ENCODE results near the gene PLXNA4.

The PLXNA4 gene

DNA sequence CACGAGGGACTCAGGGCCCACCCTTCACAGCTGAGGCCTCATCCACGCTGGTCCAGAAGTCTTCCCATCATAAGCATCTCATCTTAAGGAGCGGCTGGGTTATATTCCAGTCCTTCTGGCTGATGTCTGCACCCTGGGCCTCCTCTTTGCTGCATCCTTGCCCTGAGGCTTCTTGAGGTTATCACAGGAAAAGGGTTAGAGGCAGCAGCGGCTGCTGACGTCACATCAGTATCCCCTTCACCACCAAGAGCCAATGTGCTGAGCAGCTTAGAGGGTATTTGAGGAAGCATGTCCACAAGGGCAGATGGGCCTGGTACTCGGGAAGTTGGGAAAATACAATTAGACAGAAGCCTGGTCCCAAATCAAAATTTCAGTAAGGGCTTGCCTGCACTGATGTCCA lies 125.1 kb downstream of the PLXNA4 start:
- DNase-seq = no peak
- intact Hi-C loops (cut with DNase I) = no loop called here

DNA sequence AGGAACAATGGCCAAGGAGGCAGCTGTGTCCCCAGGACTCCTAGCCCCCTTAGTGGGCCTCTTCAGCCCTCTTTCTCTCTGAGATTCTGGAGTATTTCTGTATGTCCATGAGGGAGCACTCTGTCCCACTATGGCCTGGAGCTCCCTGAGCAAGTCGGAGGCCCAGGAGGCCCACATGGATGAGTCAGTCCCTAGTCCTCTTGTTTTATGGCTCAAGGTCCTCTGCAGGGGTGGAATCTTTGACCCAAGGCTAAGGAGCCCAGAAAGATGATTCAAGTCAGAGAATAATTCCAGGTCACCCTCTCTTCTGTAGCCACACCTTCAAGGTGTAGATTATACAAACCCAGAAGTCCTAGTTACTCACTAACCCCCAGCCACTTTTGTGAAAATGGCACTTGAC lies 125.6 kb downstream of the PLXNA4 start:
- no peak for DNase-seq
- intact Hi-C loops (cut with DNase I) = no loop called here

- intact Hi-C loops (cut with DNase I) = no loop called here
- no peak for DNase-seq
Measured at GRCh38 chr7:132450188-132450587, 126.1 kb downstream of the PLXNA4 start.

DNA sequence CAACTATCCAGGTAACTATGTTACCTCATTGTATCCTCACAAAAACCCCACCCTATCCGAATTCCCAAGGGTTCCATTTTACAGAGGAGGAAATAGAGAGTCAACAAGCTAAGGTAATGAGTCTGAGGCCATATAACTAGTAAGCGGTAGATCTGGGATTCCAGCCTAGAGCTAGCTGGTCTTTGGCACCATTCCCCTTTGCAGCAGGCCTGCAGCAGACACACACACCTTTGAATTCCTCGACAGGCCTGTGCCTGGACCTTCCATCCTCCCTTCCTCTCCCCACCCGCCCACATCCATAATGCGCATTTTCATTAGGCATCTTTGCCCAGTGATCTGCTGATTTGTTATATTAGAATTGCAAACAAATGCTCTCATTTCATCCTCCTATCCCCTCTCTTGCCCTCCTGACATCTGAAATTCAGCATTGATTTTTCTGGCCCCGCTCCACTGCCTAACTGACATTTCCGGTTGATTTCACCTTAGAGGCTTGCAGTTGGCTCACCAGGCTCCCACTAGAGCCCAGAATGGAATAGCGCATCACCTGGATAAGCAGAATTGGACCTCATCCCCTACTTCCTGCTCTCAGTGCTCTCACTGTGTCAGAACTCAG lies 129.5 kb downstream of the PLXNA4 start:
- intact Hi-C loops (cut with DNase I) = no loop called here

DNA sequence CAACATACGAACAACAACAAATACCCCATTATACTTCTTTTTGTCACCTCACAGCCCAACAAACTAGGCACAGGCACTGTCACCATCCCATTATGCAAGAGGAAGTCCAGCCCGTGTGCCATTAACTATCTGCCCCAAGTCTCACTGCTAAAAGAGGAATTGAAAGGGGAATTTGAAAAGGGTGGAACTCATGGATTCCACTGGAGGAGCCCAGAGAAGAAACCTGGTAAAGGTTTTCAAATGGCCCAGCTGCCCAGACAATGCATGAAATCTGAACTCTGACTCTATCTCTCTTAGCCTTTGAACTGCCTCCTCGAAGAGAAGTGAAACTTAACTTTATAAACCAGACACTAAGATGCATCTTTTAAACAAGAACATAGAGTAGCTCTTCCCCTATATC lies 130.0 kb downstream of the PLXNA4 start:
- intact Hi-C loops (cut with DNase I) = no loop called here

More for the DNA sequence above, 129.5 kb downstream of the PLXNA4 start:
- DNase-seq = no peak

DNA sequence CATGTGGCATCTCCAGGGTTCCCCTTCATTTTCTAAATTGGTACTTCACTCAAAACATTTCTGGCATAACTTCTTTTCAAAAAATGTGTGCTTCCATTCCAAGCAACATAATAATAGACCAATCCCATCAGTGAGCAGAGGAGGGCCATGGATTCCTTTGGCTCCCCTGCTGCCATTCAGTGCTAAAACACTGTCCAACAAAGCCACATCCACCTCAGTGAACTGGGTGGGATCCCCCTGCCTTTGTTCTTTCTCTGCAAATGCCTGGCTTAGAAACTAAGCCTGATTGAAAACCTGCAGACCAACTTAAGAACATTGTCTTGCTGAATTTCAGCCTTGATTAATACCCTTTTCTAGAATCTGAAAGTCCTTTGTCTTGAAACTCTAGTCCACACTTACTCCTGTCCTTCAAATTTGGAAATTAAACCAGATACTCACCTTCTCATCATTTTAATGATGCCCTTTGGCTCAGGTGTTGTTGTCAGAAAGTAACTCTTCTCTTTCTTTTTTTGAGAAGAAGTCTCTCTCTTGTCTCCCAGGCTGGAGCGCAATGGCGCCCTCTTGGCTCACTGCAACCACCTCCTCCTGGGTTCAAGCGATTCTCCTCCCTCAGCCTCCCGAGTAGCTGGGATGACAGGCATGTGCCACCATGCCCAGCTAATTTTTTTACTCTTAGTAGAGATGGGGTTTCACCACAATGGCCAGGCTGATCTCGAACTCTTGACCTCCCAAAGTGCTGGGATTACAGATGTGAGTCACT lies 132.3 kb downstream of the PLXNA4 start:
- peak in 1 of 10 donors; percentile 6 for DNase-seq
- intact Hi-C loops (cut with DNase I) = no loop called here

More for the DNA sequence above, 130.0 kb downstream of the PLXNA4 start:
- no peak for DNase-seq

GRCh38 chr7:132441935-132442334 lies 134.3 kb downstream of the PLXNA4 start:
- DNase-seq = no peak
- intact Hi-C loops (cut with DNase I) = no loop called here

GRCh38 chr7:132440151-132440550 lies 136.1 kb downstream of the PLXNA4 start:
- intact Hi-C loops (cut with DNase I) = no loop called here
- DNase-seq = no peak

DNA sequence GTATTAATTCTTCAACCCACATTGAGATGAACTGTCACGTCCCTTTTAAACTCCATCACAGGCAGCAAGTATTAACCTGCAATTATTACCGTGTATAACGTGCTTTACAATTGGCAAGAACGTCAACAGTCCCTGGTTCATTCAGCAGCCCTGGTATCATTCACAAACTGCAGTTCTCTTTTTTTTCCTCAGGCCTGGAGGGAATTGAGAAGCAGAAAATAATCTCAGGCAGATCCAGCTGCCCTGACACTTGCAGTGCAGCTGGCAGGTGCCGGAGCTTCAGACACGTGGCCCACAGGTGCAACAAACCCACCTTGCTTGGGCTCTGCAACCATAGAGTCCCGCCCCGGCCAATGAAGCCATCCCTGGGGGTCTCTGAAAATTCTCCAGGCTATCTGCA lies 137.3 kb downstream of the PLXNA4 start:
- no peak for DNase-seq
- intact Hi-C loops (cut with DNase I) = no loop called here

GRCh38 chr7:132437730-132438129 lies 138.5 kb downstream of the PLXNA4 start:
- DNase-seq = no peak
- intact Hi-C loops (cut with DNase I) = no loop called here

GRCh38 chr7:132436121-132436520 lies 140.1 kb downstream of the PLXNA4 start:
- intact Hi-C loops (cut with DNase I) = no loop called here
- DNase-seq = no peak

DNA sequence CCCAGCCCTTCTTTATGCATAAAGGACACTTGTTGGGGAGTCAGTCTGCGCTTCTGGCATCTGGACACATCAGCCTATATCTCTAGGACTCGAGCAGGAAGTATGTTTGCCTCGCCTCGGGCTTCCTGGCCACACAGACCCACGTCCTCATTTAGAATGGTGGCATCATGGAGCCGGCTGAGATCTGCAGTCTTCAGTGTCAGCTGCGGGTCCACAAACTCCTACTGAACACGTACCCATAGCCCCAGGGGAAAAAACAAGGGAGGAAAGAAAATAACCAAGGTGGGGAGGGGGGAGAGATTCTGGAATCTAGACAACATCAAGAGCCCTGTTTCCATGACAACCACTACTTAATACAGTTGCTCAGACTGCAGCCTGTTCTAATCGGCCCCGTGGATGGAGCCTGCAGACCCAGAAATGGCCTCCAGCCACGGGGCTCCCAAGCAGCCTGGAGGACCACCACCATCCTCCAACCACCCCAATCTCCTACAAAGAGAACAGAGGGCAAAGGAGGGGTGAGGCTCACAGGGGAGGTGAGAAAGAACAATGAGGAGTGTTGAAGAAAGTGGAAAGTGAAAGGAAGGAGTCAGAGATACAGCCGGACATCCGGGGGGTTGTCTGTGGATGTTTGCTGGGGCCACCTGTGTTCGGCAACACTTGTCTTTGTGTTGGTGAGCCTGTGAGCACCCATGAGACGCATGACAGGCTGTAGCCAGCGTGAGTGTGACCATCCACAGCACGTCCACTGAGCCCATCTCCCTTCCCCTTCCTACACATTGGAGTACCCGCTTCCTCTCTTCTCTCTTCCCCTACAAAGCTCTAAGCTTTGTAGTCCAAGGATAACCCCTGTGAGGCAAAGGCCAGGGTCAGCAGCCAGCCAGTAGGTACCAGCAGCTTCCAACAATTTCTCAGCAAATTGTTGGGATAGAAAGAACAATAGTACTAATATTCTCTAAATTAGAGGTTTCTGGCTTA lies 141.0 kb downstream of the PLXNA4 start:
- peak in 1 of 10 donors; percentile 67 for DNase-seq
- intact Hi-C loops (cut with DNase I) = no loop called here

GRCh38 chr7:132434041-132434440 lies 142.2 kb downstream of the PLXNA4 start:
- intact Hi-C loops (cut with DNase I) = no loop called here
- peak in 1 of 10 donors; percentile 52 for DNase-seq

GRCh38 chr7:132433301-132433700 lies 143.0 kb downstream of the PLXNA4 start:
- peak in 1 of 10 donors; percentile 17 for DNase-seq
- intact Hi-C loops (cut with DNase I) = no loop called here

DNA sequence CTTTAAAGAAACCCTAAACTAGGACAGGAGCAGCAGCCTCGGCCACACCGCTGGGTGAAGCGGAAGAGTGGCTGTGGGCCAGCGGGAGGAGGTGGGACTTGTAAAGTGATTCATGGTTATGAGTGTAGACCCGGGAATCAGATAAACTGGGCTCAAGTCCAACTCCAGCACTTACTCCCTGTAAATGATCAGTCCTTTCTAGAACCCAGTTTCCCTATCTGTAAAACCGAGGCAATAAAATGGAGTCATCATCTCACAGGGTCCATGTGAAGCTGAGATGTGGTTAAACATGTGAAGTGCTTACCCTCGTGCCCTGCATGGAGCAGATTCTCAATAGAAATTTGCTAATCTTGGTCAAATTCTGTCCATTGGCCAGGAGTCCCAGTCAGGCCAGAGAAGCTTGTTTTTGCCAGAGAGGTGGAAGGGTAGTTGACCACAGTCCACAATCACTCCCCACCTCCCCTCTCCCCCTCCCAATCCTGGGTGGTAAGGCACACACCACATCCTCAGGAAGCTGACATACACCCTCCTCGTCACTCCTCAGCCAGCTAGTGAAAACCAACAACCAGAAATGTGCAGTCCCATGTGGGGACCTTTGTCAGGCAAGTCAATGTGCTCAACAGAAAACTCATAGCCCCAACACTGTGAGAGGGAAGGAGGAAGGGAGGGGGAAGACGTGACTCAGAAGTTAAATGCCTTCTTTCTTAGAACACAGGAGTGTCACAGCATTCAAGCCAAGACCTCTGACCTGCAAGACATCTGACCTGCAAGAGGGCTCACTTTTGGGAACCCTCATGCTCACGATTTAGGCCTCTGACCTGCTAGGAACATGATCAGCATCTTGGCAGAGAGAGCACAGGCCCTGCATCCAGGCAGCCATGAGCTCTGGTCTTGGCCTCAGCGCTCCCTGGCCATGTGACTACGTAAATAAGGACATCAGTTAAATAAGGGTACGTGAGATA lies 145.1 kb downstream of the PLXNA4 start:
- intact Hi-C loops (cut with DNase I) = no loop called here
- DNase-seq = peak in 4 of 10 donors; percentile 26 to 88 (median 65)

- intact Hi-C loops (cut with DNase I) = no loop called here
- DNase-seq = peak in 1 of 10 donors; percentile 16
Measured at GRCh38 chr7:132430041-132430855, 146.0 kb downstream of the PLXNA4 start.

DNA sequence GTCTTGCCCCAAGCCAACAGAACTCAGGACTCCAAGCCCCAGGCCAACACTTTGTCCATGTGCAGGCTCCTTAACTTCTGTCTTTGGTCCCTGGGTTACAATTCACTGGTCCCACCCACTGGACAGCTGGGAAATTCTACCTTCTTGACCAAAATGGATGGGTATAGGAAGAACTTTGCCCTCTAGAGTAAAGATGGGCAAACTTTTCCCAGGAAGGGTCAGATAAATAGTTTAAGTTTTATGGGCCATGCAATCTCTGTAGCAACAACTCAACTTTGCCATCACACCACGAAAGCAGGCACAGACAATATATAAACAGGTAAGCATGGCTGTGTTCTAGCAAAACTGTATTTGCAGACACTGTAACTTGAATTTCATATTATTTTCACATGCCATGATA lies 147.1 kb downstream of the PLXNA4 start:
- intact Hi-C loops (cut with DNase I) = no loop called here
- DNase-seq = peak in 1 of 10 donors; percentile 2

DNA sequence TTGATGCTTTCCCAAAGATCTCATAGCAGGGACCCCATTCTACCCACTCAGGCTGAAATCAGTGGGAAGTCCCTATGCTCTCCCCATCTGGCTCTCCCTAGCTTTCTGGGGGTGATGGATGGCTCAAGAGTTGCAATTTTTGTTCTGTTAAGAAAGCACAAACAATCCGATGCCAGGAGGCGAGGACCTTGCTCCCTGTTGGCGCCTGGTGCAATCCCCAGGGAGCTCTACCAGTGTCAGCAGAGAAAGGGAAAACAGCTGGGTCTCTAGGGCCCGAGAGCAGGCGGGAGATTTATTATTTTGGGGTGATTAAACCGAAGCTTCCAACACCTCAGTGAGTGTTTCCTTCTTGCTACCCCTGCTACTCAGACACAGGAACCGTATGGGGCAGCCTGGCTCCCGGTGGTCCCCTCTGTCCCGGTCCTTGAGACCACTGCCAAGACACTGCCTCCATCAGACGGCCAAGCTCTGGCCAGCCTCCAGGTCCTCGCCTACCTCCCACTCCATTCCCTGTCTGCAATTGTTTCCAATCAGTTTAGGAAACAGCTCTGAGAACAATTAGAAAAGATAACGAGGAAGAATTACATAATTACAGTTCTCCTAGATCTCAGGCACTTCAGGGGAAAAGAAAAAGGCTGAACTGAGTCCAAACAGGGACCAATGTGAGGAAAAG lies 147.9 kb downstream of the PLXNA4 start:
- intact Hi-C loops (cut with DNase I) = no loop called here
- peak in 1 of 10 donors; percentile 56 for DNase-seq

Data from posterior cingulate gyrus (tissue), 11 donors.